Fibroblast of lung (primary cell): ENCODE data around the gene STC2. TPM values are rescaled to one million over a fixed set of nuclear protein-coding genes. Genes with fewer than 3 reads are reported as not detected.
A peak's percentile ranks its signal among the peaks of the same experiment; 100 is the strongest.

Source experiments
- DNase-seq, 2 donors: peaks; one replicate each; pipeline versions ENCODE4 v3.0.0 to v3.0.0-alpha.2; 2010; ENCODE audit warnings: low read depth in 2 of 2
- H2AFZ ChIP-seq: 2 replicates; pipeline ENCODE4 v1.5.1; 2012; ENCODE audit warnings: low read length, control low read depth, inconsistent platforms
- H3K27ac ChIP-seq: 2 replicates; pipeline ENCODE4 v1.5.1; 2011; ENCODE audit warnings: low read length, control low read depth; ENCODE audit not compliant: insufficient read depth
- H3K27me3 ChIP-seq: 2 replicates; pipeline ENCODE4 v1.5.1; 2011; ENCODE audit warnings: mild to moderate bottlenecking, low read length; ENCODE audit not compliant: control insufficient read depth, insufficient read depth
- H3K36me3 ChIP-seq: 2 replicates; pipeline ENCODE4 v1.5.1; 2011; ENCODE audit warnings: low read length; ENCODE audit not compliant: control insufficient read depth, insufficient read depth
- H3K4me1 ChIP-seq: 2 replicates; pipeline ENCODE4 v1.5.1; 2011; ENCODE audit warnings: low read length; ENCODE audit not compliant: control insufficient read depth, insufficient read depth; ENCODE audit errors: extremely low read depth
- H3K4me2 ChIP-seq: 2 replicates; pipeline ENCODE4 v1.5.1; 2011; ENCODE audit warnings: low read length, control low read depth; ENCODE audit not compliant: insufficient read depth; ENCODE audit errors: extremely low read depth
- H3K4me3 ChIP-seq, 4 experiments: fragments of 200-600 bp in 1 of 4; sonication (generic) in 1 of 4; replicated peaks in 1 of 4; 2 replicates each; pipeline ENCODE4 v1.5.1; 2011 to 2016; ENCODE audit warnings: low read length in 4 of 4, low read depth in 3 of 4, mild to moderate bottlenecking in 3 of 4, control low read depth in 2 of 4, inconsistent platforms in 1 of 4, mixed read lengths in 1 of 4; ENCODE audit not compliant: insufficient read depth in 1 of 4; ENCODE audit errors: control extremely low read depth in 1 of 4
- H3K79me2 ChIP-seq: 2 replicates; pipeline ENCODE4 v1.5.1; 2012; ENCODE audit warnings: mild to moderate bottlenecking, low read length, inconsistent platforms; ENCODE audit not compliant: control insufficient read depth, insufficient read depth
- H3K9ac ChIP-seq: 2 replicates; pipeline ENCODE4 v1.5.1; 2011; ENCODE audit warnings: mild to moderate bottlenecking, low read length, control low read depth; ENCODE audit not compliant: insufficient read depth
- H3K9me3 ChIP-seq: 2 replicates; pipeline ENCODE4 v1.5.1; 2012; ENCODE audit warnings: low read depth, low read length; ENCODE audit not compliant: control insufficient read depth, insufficient read depth
- H4K20me1 ChIP-seq: 2 replicates; pipeline ENCODE4 v1.5.1; 2011; ENCODE audit warnings: low read length; ENCODE audit not compliant: control insufficient read depth, insufficient read depth; ENCODE audit errors: extremely low read depth
- CTCF ChIP-seq, 2 donors: IDR thresholded peaks in 1 of 2; conservative IDR thresholded peaks in 1 of 2; 1 replicate in 1 of 2; 2 replicates in 1 of 2; pipeline ENCODE4 v1.5.1; 2011 to 2012; ENCODE audit warnings: low read length in 2 of 2, control low read depth in 1 of 2, inconsistent platforms in 1 of 2, low read depth in 1 of 2, mild to moderate bottlenecking in 1 of 2
- EZH2 ChIP-seq: IDR thresholded peaks from 2 replicates; pipeline ENCODE4 v1.5.1; 2012; ENCODE audit warnings: low read length, control low read depth, mild to moderate bottlenecking; ENCODE audit errors: missing control alignments
- polyA plus RNA-seq, 2 donors: library from polyadenylated mRNA; depleted of rRNA in 1 of 2; stranded (reverse) in 1 of 2; unstranded in 1 of 2; fragments of >200 nt; gene quantifications; 2 replicates each; pipeline ENCODE4 v1.2.1, GENCODE V29; 2011 to 2012; ENCODE audit warnings: missing spikeins in 1 of 2
- total RNA-seq: library from RNA; depleted of rRNA; stranded (reverse); fragments of >200 nt; gene quantifications from 2 replicates; pipeline ENCODE4 v1.2.1, GENCODE V29; 2014

The STC2 gene
- total and polyA plus RNA-seq, 2 donors (not counting 1 experiment from before 2014, with no cell fraction given) = 112 to 299 TPM

DNA sequence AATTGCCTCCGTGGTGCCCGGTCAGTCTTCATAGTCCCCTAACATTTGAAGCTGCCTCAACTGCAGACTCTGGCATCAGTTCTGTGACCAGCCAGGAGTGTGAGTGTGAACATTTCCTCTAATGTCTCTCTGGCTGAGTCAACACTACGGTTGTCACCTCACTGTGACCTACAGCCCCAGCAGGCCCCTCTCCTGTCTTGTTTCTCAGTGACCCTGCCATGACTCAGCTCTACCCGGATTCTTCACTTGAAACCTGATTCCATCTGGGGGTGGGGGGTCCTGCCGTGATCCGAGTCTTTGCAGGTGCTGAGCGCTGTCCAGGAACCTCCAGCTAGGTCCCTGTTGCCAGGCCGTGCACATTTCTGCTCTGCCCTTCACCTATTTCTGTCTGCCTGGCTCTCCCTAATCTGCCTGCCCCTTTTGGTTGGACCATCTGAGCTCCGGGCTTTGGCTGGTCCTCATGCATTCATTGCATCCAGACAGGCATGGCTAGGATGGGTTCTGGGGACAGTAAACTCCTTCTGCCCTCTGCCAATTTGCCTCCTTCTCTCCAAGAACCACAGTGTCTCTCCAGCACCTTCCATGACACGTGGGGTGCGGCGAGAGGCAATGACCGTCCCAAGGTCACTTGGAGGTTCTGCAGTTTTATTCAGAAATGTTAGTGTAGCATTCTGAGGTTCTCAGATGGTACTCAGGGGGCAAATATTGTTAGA is 24.2 kb downstream of the STC2 start:
- H3K79me2 ChIP-seq = no peaks in the 10 kb centered on the region
- no peaks in the 10 kb centered on the region for H3K9me3 ChIP-seq
- H3K27ac ChIP-seq = no peak overlapping the region
- peaks cover 10% of the 10 kb centered on the region for H3K4me1 ChIP-seq
- no peaks in the 10 kb centered on the region for H3K27me3 ChIP-seq
- no peaks in the 10 kb centered on the region for H3K36me3 ChIP-seq
- H2AFZ ChIP-seq = no peak overlapping the region
- TF ChIP-seq EZH2 (no peak), CTCF (conservative IDR thresholded peaks at IDR 0.05 in 1 of 2, IDR thresholded peaks at IDR 0.05 in 1 of 2; ENCODE audit: low read depth in 1 of 2, low read length in 2 of 2) (no peak)
- H4K20me1 ChIP-seq = no peaks in the 10 kb centered on the region
- peak; percentile 37 to 72 for DNase-seq
- no peak overlapping the region for H3K4me3 ChIP-seq
- H3K4me2 ChIP-seq = no peak overlapping the region
- H3K9ac ChIP-seq = no peak overlapping the region

GRCh38 chr5:173302546-173303155 is 25.6 kb downstream of the STC2 start:
- no peak overlapping the region for H3K4me3 ChIP-seq
- H3K9ac ChIP-seq = no peak overlapping the region
- H3K79me2 ChIP-seq = no peaks in the 10 kb centered on the region
- no peak for TF ChIP-seq EZH2
- peak; percentile 7 to 8 for TF ChIP-seq CTCF (conservative IDR thresholded peaks at IDR 0.05 in 1 of 2, IDR thresholded peaks at IDR 0.05 in 1 of 2; ENCODE audit: low read depth in 1 of 2, low read length in 2 of 2)
- H3K4me2 ChIP-seq = peak overlapping the region; percentile 23
- peak; percentile 81 to 87 for DNase-seq
- H3K9me3 ChIP-seq = no peaks in the 10 kb centered on the region
- no peaks in the 10 kb centered on the region for H4K20me1 ChIP-seq
- peak overlapping the region; percentile 41 for H2AFZ ChIP-seq
- H3K4me1 ChIP-seq = peaks cover 10% of the 10 kb centered on the region
- no peaks in the 10 kb centered on the region for H3K36me3 ChIP-seq
- no peak overlapping the region for H3K27ac ChIP-seq
- no peaks in the 10 kb centered on the region for H3K27me3 ChIP-seq

DNA sequence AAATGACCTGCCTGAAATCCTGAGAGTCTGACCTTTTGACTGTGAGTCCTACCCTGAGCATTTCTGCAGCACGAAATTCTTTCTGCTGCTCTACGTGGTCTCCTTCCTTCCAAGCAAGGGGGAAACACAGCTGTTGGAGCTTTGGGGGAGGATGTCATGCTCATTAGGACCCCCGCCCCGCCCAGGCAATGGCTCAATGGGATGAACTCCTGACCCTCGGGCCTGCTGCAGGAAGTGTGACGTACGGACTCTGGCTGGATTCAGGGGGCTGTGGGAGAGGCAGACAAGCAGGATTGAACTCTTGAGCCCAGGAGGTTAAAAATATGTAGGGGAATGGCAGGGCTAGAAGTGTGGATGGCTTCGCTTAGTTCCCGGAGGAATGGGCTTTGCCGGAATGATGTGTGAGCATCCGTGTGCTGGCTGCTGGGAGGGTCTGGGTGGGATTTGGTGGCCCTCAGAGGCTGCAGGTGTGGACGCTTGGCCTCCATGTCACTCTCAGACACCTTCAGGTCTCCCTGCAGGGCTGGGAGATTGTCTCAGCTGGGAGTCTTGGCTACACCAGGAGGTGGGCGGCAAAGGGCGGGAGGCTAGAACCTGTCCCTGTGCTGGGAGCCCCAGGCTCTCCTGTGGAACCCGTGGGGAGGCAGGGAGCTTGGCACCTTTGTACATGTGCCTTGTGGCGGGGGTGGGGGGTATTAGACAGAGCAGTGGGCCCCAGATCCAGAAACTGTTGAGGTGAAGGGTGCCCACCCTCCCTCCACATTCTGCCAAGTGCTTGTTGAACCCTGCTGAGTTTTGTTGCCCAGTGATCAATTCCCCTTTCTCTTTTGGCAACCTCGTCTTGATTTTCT is 26.3 kb downstream of the STC2 start:
- H2AFZ ChIP-seq = peak overlapping the region; percentile 41
- no peak overlapping the region for H3K27ac ChIP-seq
- H3K9me3 ChIP-seq = no peaks in the 10 kb centered on the region
- no peaks in the 10 kb centered on the region for H3K27me3 ChIP-seq
- no peak overlapping the region for H3K9ac ChIP-seq
- H3K4me1 ChIP-seq = peaks cover 10% of the 10 kb centered on the region
- H3K4me3 ChIP-seq = no peak overlapping the region
- DNase-seq = peak in 1 of 2 donors; percentile 40
- H3K4me2 ChIP-seq = peak overlapping the region; percentile 23
- H3K36me3 ChIP-seq = no peaks in the 10 kb centered on the region
- no peaks in the 10 kb centered on the region for H4K20me1 ChIP-seq
- no peaks in the 10 kb centered on the region for H3K79me2 ChIP-seq
- TF ChIP-seq CTCF (conservative IDR thresholded peaks at IDR 0.05 in 1 of 2, IDR thresholded peaks at IDR 0.05 in 1 of 2; ENCODE audit: low read depth in 1 of 2, low read length in 2 of 2) (no peak), EZH2 (no peak)
